GM10266 (cell line): ENCODE measurements around the gene CLDN20.

Experiments used
- DNase-seq: peaks from one replicate; pipeline ENCODE4 v3.0.0; 2012; ENCODE audit errors: extremely low spot score
- CTCF ChIP-seq: IDR thresholded peaks from 2 replicates; pipeline ENCODE4 v1.5.1; 2012; ENCODE audit warnings: mild to moderate bottlenecking, low read depth; ENCODE audit not compliant: control insufficient read depth, insufficient read depth; ENCODE audit errors: missing control alignments

Gene CLDN20

GRCh38 chr6:155316419-155316818 is 52.6 kb downstream of the CLDN20 start:
- TF ChIP-seq CTCF = no peak
- DNase-seq = no peak

- TF ChIP-seq CTCF = no peak
- DNase-seq = no peak
These were observed 53.4 kb downstream of the CLDN20 start for GRCh38 chr6:155317186-155317585.

- no peak for TF ChIP-seq CTCF
- DNase-seq = no peak
These were observed 56.1 kb downstream of the CLDN20 start for GRCh38 chr6:155319902-155320301.

- no peak for DNase-seq
- no peak for TF ChIP-seq CTCF
These were observed 60.4 kb downstream of the CLDN20 start for GRCh38 chr6:155324172-155324571.

- DNase-seq = no peak
- no peak for TF ChIP-seq CTCF
These were observed 61.2 kb downstream of the CLDN20 start for GRCh38 chr6:155324993-155325392.

GRCh38 chr6:155325700-155326516 is 62.1 kb downstream of the CLDN20 start:
- DNase-seq = no peak
- TF ChIP-seq CTCF = no peak
